Uterus (tissue), 2 donors: Measurements from ENCODE around the gene TTYH1.

ENCODE experiments used
- CTCF ChIP-seq, 4 experiments: fragments of 200-600 bp in 2 of 4; fragments of 450-650 bp in 2 of 4; sonication (generic) in 2 of 4; IDR thresholded peaks; one replicate each; pipeline ENCODE4 v1.5.1; 2016 to 2019; ENCODE audit warnings: antibody characterized with exemption in 4 of 4, mild to moderate bottlenecking in 2 of 4, moderate library complexity in 1 of 4
- POLR2A ChIP-seq, 2 donors: fragments of 450-650 bp; IDR thresholded peaks; one replicate each; pipeline ENCODE4 v1.6.1; 2016; ENCODE audit warnings: antibody characterized with exemption in 2 of 2, mild to moderate bottlenecking in 1 of 2, moderate library complexity in 1 of 2

- TF ChIP-seq CTCF (IDR thresholded peaks at IDR 0.05) (no peak), POLR2A (IDR thresholded peaks at IDR 0.05) (no peak)
These were observed 23.6 kb upstream of the TTYH1 start for GRCh38 chr19:54391589-54392061.
